GM23338 (cell line): Measurements from ENCODE around the gene ZNF529. TPM values are rescaled to one million over a fixed set of nuclear protein-coding genes. Genes with fewer than 3 reads are reported as not detected.

Experiments
- ATAC-seq: fragments of 200-7000 bp; cut with Tn5 transposase; 3 replicates; pipeline ENCODE4 v1.9.1; 2020
- DNase-seq: peaks from one replicate; pipeline ENCODE4 v3.0.0-alpha.2; 2015; ENCODE audit warnings: low spot score
- H2AFZ ChIP-seq: fragments of 200-600 bp; sonication (generic); 2 replicates; pipeline ENCODE4 v1.8.0; 2016; ENCODE audit warnings: antibody characterized with exemption, mild to moderate bottlenecking, moderate library complexity
- H3F3A ChIP-seq: fragments of 200-600 bp; sonication (generic); replicated peaks from 2 replicates; pipeline ENCODE4 v1.8.0; 2017; ENCODE audit warnings: antibody characterized with exemption, mixed run types, low read depth
- H3K27ac ChIP-seq: fragments of 200-600 bp; sonication (generic); 2 replicates; pipeline ENCODE4 v1.6.1; 2016; ENCODE audit warnings: low read depth
- H3K27me3 ChIP-seq: fragments of 200-600 bp; sonication (generic); 2 replicates; pipeline ENCODE4 v1.8.0; 2016; ENCODE audit warnings: mild to moderate bottlenecking, mixed run types, moderate library complexity; ENCODE audit not compliant: insufficient read depth
- H3K36me3 ChIP-seq: fragments of 200-600 bp; sonication (generic); 2 replicates; pipeline ENCODE4 v1.8.0; 2016; ENCODE audit warnings: mild to moderate bottlenecking; ENCODE audit not compliant: insufficient read depth
- H3K4me1 ChIP-seq: fragments of 200-600 bp; sonication (generic); 2 replicates; pipeline ENCODE4 v1.8.0; 2016; ENCODE audit warnings: mild to moderate bottlenecking, moderate library complexity; ENCODE audit not compliant: insufficient read depth
- H3K4me2 ChIP-seq: fragments of 200-600 bp; sonication (generic); 2 replicates; pipeline ENCODE4 v1.7.1; 2017; ENCODE audit warnings: mixed run types
- H3K4me3 ChIP-seq: fragments of 200-600 bp; sonication (generic); 2 replicates; pipeline ENCODE4 v1.6.1; 2016; ENCODE audit warnings: mixed run types
- H3K79me2 ChIP-seq: fragments of 200-600 bp; sonication (generic); replicated peaks from 2 replicates; pipeline ENCODE4 v1.8.0; 2017; ENCODE audit warnings: mild to moderate bottlenecking; ENCODE audit not compliant: insufficient read depth
- H3K9me2 ChIP-seq: fragments of 200-600 bp; sonication (generic); 2 replicates; pipeline ENCODE4 v1.8.0; 2017; ENCODE audit not compliant: insufficient read depth
- H4K20me1 ChIP-seq: fragments of 200-600 bp; sonication (generic); replicated peaks from 2 replicates; pipeline ENCODE4 v1.8.0; 2017; ENCODE audit warnings: mild to moderate bottlenecking; ENCODE audit not compliant: insufficient read depth
- H3K27ac Mint-ChIP-seq: 2 replicates; pipeline ENCODE4 v1.8.0; 2020; ENCODE audit warnings: inconsistent platforms, mild to moderate bottlenecking, moderate library complexity, mixed read lengths
- H3K27me3 Mint-ChIP-seq: 3 replicates; pipeline ENCODE4 v1.8.0; 2022; ENCODE audit warnings: low read depth, mild to moderate bottlenecking, moderate library complexity, mixed read lengths, inconsistent platforms; ENCODE audit not compliant: insufficient read depth, poor library complexity
- H3K36me3 Mint-ChIP-seq: 3 replicates; pipeline ENCODE4 v1.8.0; 2021; ENCODE audit warnings: low read depth, mild to moderate bottlenecking, inconsistent platforms, moderate library complexity, mixed read lengths
- H3K4me1 Mint-ChIP-seq: 3 replicates; pipeline ENCODE4 v1.8.0; 2020; ENCODE audit warnings: mild to moderate bottlenecking, inconsistent platforms, mixed read lengths
- H3K4me3 Mint-ChIP-seq: 3 replicates; pipeline ENCODE4 v1.8.0; 2021; ENCODE audit warnings: moderate library complexity, mild to moderate bottlenecking, inconsistent platforms, mixed read lengths
- H3K9me3 Mint-ChIP-seq: 3 replicates; pipeline ENCODE4 v1.8.0; 2020; ENCODE audit warnings: moderate library complexity, mild to moderate bottlenecking, inconsistent platforms, mixed read lengths
- EZH2 ChIP-seq: fragments of 200-600 bp; sonication (generic); IDR thresholded peaks from one replicate; pipeline ENCODE4 v1.8.0; 2017; ENCODE audit warnings: antibody characterized with exemption, mild to moderate bottlenecking, low read depth; ENCODE audit not compliant: unreplicated experiment
- EZH2phosphoT487 ChIP-seq: fragments of 200-600 bp; sonication (generic); IDR thresholded peaks from one replicate; pipeline ENCODE4 v1.8.1; 2018; ENCODE audit warnings: antibody characterized with exemption; ENCODE audit not compliant: unreplicated experiment
- JUNB ChIP-seq: IDR thresholded peaks from one replicate; pipeline ENCODE4 v1.6.1; 2016; ENCODE audit warnings: antibody characterized with exemption; ENCODE audit not compliant: unreplicated experiment
- NANOG ChIP-seq: IDR thresholded peaks from 2 replicates; pipeline ENCODE4 v1.6.1; 2016; ENCODE audit warnings: antibody characterized with exemption, borderline replicate concordance
- POLR2AphosphoS5 ChIP-seq: IDR thresholded peaks from 2 replicates; pipeline ENCODE4 v1.6.1; 2016; ENCODE audit warnings: antibody characterized with exemption, low read depth
- STAT1 ChIP-seq: IDR thresholded peaks from one replicate; pipeline ENCODE4 v1.6.1; 2016; ENCODE audit warnings: antibody characterized with exemption; ENCODE audit not compliant: unreplicated experiment
- ZNF114 ChIP-seq: fragments of 250-450 bp; sonication (Bioruptor Pico); IDR thresholded peaks from 2 replicates; pipeline ENCODE4 v1.5.0; 2020; ENCODE audit warnings: mild to moderate bottlenecking, moderate library complexity
- ZNF331 ChIP-seq: fragments of 250-450 bp; sonication (Bioruptor Pico); IDR thresholded peaks from 2 replicates; pipeline ENCODE4 v1.5.0; 2020; ENCODE audit warnings: low read depth, mild to moderate bottlenecking, moderate library complexity
- polyA plus RNA-seq: library from polyadenylated mRNA; unstranded; fragments of >200 nt; fragmentation: Nextera tagmentation; extraction: Ambion mirVana; gene quantifications from 2 replicates; pipeline ENCODE4 v1.2.1, GENCODE V29; 2016
- total RNA-seq: library from RNA; depleted of rRNA; stranded (reverse); fragments of >200 nt; shearing (Covaris generic); gene quantifications from 2 replicates; pipeline ENCODE4 v1.2.3, GENCODE V29; 2014
- TF ChIP-seq, protein P1 (sequence below), 2 experiments: fragments of 200-600 bp in 1 of 2; sonication (generic) in 1 of 2; conservative IDR thresholded peaks; 2 replicates each; pipeline versions ENCODE4 v1.5.1 to v1.6.1; 2016 to 2017; ENCODE audit warnings: antibody characterized with exemption in 2 of 2, low read depth in 2 of 2, mild to moderate bottlenecking in 2 of 2, moderate library complexity in 1 of 2
- TF ChIP-seq, protein P2 (sequence below): IDR thresholded peaks from one replicate; pipeline ENCODE4 v1.6.1; 2018; ENCODE audit warnings: antibody characterized with exemption; ENCODE audit not compliant: unreplicated experiment

ZNF529 gene
- total and polyA plus RNA-seq, 2 experiments from 2014 or later, result 9.2 to 16.5 TPM

DNA sequence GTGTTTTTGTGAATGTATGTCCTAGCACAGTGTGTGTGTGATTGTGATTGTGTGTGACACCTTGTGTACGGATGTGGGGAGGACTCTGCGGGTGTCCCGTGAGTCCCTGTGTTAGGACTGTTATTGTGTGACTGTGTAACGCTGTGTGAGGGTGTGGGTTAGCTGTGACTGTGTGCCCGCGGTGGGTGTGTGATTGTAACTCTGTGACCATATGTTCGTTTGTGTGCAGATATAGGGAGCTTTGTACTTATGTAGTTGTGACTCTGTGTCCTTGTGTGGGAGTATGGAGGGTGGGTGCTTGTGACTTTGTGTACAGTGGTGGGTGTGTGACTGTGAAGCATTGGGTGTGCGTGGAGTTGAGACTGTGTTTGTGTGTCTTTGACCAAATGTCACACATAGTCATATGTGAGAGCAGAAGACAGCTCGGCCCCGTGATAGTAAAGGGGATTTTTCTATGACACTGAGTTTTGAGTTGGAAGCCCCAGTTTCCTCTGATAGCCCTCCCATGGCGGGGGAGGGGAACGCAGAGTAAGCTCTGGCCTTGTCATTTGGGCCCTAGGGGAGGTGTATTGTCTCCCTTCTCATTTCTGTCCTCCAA, 44.1 kb downstream of the ZNF529 start:
- peak; percentile 58 for DNase-seq
- Histone ChIP-seq H3K4me3 (peak overlapping the region; percentile 74), H3K4me2 (peak overlapping the region; percentile 86), H4K20me1 (peaks cover 9% of the 10 kb centered on the region), H2AFZ (peak overlapping the region; percentile 100), H3K79me2 (peaks cover 68% of the 10 kb centered on the region), H3K27ac (peak overlapping the region; percentile 62; the same call in 1 of the 2 replicates), H3K9me2 (no peaks in the 10 kb centered on the region; the same call in 1 of the 2 replicates), H3K27me3 (no peaks in the 10 kb centered on the region), H3F3A (no peaks in the 10 kb centered on the region), H3K4me1 (peaks cover 15% of the 10 kb centered on the region), H3K36me3 (peaks cover 6% of the 10 kb centered on the region; the same call in 1 of the 2 replicates)
- Mint-ChIP-seq H3K27ac (peak overlapping the region; percentile 96), H3K36me3 (peaks cover 55% of the 10 kb centered on the region), H3K9me3 (peaks cover 36% of the 10 kb centered on the region), H3K4me1 (peaks cover 12% of the 10 kb centered on the region; the same call in 2 of the 3 replicates), H3K4me3 (peak overlapping the region; percentile 98), H3K27me3 (peaks cover 7% of the 10 kb centered on the region)
- TF ChIP-seq, protein P1, sequence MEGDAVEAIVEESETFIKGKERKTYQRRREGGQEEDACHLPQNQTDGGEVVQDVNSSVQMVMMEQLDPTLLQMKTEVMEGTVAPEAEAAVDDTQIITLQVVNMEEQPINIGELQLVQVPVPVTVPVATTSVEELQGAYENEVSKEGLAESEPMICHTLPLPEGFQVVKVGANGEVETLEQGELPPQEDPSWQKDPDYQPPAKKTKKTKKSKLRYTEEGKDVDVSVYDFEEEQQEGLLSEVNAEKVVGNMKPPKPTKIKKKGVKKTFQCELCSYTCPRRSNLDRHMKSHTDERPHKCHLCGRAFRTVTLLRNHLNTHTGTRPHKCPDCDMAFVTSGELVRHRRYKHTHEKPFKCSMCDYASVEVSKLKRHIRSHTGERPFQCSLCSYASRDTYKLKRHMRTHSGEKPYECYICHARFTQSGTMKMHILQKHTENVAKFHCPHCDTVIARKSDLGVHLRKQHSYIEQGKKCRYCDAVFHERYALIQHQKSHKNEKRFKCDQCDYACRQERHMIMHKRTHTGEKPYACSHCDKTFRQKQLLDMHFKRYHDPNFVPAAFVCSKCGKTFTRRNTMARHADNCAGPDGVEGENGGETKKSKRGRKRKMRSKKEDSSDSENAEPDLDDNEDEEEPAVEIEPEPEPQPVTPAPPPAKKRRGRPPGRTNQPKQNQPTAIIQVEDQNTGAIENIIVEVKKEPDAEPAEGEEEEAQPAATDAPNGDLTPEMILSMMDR (conservative IDR thresholded peaks at IDR 0.05; ENCODE audit: low read depth in 2 of 2), result no peak
- no peak for TF ChIP-seq ZNF114 (CRISPR knock-in tag)
- TF ChIP-seq, protein P2, sequence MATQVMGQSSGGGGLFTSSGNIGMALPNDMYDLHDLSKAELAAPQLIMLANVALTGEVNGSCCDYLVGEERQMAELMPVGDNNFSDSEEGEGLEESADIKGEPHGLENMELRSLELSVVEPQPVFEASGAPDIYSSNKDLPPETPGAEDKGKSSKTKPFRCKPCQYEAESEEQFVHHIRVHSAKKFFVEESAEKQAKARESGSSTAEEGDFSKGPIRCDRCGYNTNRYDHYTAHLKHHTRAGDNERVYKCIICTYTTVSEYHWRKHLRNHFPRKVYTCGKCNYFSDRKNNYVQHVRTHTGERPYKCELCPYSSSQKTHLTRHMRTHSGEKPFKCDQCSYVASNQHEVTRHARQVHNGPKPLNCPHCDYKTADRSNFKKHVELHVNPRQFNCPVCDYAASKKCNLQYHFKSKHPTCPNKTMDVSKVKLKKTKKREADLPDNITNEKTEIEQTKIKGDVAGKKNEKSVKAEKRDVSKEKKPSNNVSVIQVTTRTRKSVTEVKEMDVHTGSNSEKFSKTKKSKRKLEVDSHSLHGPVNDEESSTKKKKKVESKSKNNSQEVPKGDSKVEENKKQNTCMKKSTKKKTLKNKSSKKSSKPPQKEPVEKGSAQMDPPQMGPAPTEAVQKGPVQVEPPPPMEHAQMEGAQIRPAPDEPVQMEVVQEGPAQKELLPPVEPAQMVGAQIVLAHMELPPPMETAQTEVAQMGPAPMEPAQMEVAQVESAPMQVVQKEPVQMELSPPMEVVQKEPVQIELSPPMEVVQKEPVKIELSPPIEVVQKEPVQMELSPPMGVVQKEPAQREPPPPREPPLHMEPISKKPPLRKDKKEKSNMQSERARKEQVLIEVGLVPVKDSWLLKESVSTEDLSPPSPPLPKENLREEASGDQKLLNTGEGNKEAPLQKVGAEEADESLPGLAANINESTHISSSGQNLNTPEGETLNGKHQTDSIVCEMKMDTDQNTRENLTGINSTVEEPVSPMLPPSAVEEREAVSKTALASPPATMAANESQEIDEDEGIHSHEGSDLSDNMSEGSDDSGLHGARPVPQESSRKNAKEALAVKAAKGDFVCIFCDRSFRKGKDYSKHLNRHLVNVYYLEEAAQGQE, result no peak
- no peak for TF ChIP-seq EZH2
- no peak for TF ChIP-seq JUNB
- TF ChIP-seq NANOG, result no peak
- TF ChIP-seq ZNF331, result no peak
- TF ChIP-seq POLR2AphosphoS5, result no peak
- peak; percentile 12 for ATAC-seq

DNA sequence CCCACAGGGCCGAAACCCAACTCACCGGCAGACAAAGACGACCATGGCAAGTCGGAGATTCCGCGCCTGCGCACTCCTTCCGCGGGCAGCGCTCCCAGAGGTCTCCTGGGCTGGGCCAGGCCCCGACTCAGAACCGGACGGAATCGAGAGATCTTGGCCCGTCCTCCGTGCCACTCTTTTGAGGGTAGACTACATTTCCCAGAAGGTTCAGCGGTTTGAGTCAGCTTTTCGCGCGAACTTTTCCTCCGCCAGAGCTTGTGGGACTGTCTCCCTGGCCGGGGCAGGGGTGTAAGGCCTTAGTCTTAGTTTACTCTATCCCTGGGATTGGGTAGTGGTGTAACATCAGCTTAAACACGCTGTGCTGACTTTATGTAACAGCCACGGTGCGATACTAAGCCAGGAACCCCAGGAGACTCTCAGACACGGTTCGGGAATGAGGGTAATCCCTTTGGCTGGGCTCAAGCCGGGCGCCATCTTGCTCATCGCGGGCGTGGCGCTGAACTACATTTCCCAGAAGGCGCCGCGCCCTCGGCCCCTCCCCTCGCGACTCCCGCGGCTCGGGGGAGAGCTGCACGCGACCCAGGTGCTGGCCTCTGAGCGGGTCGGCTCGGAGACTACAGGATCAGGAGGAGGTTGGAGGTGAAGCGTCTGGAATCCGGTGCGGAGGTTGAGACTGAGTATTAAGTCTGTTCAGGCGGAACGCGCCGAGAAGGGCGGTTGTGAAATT, 44.7 kb downstream of the ZNF529 start, which contains the start of gene ZNF260:
Gene ZNF260, minus strand, starts transcription at position 78 of the 727 bp plus-strand sequence. CDS start 13,033 bp downstream, outside the sequence.
- peak within 1 kb of the TSS; percentile 100 for H3K27ac Mint-ChIP-seq
- peaks cover 6% of the 10 kb centered on the region; the same call in 1 of the 2 replicates for H3K36me3 ChIP-seq
- H3K4me3 ChIP-seq, result peak within 1 kb of the TSS; percentile 74
- no peaks in the 10 kb centered on the region for H3K9me2 ChIP-seq
- peak; percentile 96 for ATAC-seq
- peaks cover 12% of the 10 kb centered on the region; the same call in 2 of the 3 replicates for H3K4me1 Mint-ChIP-seq
- H3K4me1 ChIP-seq, result peaks cover 15% of the 10 kb centered on the region
- H4K20me1 ChIP-seq, result peaks cover 9% of the 10 kb centered on the region
- H3K9me3 Mint-ChIP-seq, result peaks cover 34% of the 10 kb centered on the region
- H2AFZ ChIP-seq, result peak within 1 kb of the TSS; percentile 100
- DNase-seq, result peak; percentile 99
- H3K79me2 ChIP-seq, result peaks cover 70% of the 10 kb centered on the region
- peaks cover 7% of the 10 kb centered on the region for H3K27me3 Mint-ChIP-seq
- H3K27ac ChIP-seq, result peak within 1 kb of the TSS; percentile 84
- H3F3A ChIP-seq, result no peaks in the 10 kb centered on the region
- H3K4me3 Mint-ChIP-seq, result peak within 1 kb of the TSS; percentile 98
- H3K36me3 Mint-ChIP-seq, result peaks cover 55% of the 10 kb centered on the region
- no peaks in the 10 kb centered on the region for H3K27me3 ChIP-seq
- H3K4me2 ChIP-seq, result peak within 1 kb of the TSS; percentile 86
- TF ChIP-seq EZH2phosphoT487 (no peak), NANOG (no peak), POLR2AphosphoS5 (peak; percentile 97), STAT1 (no peak), JUNB (no peak), EZH2 (no peak), ZNF331 (no peak)
- TF ChIP-seq, protein P1 (conservative IDR thresholded peaks at IDR 0.05; ENCODE audit: low read depth in 2 of 2), result no peak
- TF ChIP-seq, protein P2, result peak; percentile 11
